ENCODE measurements around the gene MAGEB2. TPM values are rescaled to one million over a fixed set of nuclear protein-coding genes. Genes with fewer than 3 reads are reported as not detected.

MAGEB2 gene
- polyA plus RNA-seq, 1 donor from 2014 or later: not detected

DNA sequence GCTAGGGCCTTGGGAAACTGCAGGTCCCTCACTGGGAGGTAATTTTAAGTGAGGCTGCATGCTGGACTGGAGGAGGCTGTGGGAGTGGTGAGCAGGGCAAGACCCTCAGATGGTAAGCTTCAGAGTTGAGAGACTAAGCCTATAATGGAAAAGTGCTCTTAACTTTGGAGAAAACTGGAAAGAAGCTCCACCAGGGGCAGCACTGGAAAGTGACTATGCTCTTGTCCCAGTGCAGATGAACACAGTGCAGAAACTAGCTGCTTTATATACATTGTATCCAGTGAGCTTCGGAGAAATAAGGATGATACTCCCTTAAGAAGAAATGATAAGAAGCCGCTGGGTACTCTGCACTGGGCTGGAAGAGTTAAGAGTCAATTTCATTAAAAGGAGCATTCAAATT is 3.2 kb upstream of the MAGEB2 start:
- no peaks in the 10 kb centered on the region for H3K36me3 ChIP-seq (ENCODE audit: insufficient read depth, low read length)
- no peaks in the 10 kb centered on the region for H4K20me1 ChIP-seq (ENCODE audit: insufficient read depth)
- H3K27ac ChIP-seq (ENCODE audit: low read length): no peak overlapping the region
- no peaks in the 10 kb centered on the region for H3K9me2 ChIP-seq (ENCODE audit: insufficient read depth, low read length)
- H3K4me2 ChIP-seq (ENCODE audit: low read length): no peak overlapping the region
- no peak overlapping the region for H3K9ac ChIP-seq (ENCODE audit: low read length)
- H3K9me3 ChIP-seq (ENCODE audit: low read length): no peaks in the 10 kb centered on the region
- H2AFZ ChIP-seq (ENCODE audit: low read depth, low read length): no peak overlapping the region
- H3K27me3 ChIP-seq (ENCODE audit: insufficient read depth, low read depth, low read length): no peaks in the 10 kb centered on the region
- no peaks in the 10 kb centered on the region for H3K79me2 ChIP-seq (replicated peaks; ENCODE audit: insufficient read depth, low read length)
- H3K4me3 ChIP-seq (ENCODE audit: low read length): no peak overlapping the region
- H3F3A ChIP-seq (ENCODE audit: insufficient read depth, low read length, poor library complexity, severe bottlenecking): no peaks in the 10 kb centered on the region
- no peak for TF ChIP-seq SMC3 (conservative IDR thresholded peaks at IDR 0.05; ENCODE audit: poor library complexity)
- TF ChIP-seq MXI1 (conservative IDR thresholded peaks at IDR 0.05; ENCODE audit: poor library complexity, severe bottlenecking): no peak
- TF ChIP-seq REST (IDR thresholded peaks at IDR 0.05; ENCODE audit: borderline replicate concordance): no peak
- no peak for TF ChIP-seq RAD21 (conservative IDR thresholded peaks at IDR 0.05)
- TF ChIP-seq TAF1 (IDR thresholded peaks at IDR 0.05; ENCODE audit: low read depth): no peak
- no peak for TF ChIP-seq CTCF (IDR thresholded peaks at IDR 0.05; ENCODE audit: poor library complexity, severe bottlenecking)

DNA sequence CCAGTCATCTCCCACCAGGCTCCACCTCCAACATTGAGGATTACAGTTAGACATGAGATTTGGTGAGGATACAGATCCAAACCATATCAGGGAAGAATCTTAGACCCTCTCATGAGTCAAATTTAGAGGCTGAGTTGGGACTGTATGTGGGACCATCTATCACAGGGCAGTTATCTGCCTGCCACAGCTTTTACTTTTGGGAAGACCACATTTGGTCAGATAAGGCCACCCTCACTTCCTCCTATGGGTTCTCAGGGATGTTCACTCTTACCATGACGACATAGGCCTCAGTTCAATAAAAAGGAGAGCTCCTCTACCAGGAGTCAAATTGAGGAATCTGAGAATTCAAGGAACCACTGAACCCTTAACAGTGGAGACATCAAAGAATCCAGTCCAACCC is 2.1 kb downstream of the MAGEB2 start:
- H3K9me3 ChIP-seq (ENCODE audit: low read length): no peaks in the 10 kb centered on the region
- H3F3A ChIP-seq (ENCODE audit: insufficient read depth, low read length, poor library complexity, severe bottlenecking): no peaks in the 10 kb centered on the region
- no peaks in the 10 kb centered on the region for H4K20me1 ChIP-seq (ENCODE audit: insufficient read depth)
- no peak overlapping the region for H3K4me3 ChIP-seq (ENCODE audit: low read length)
- no peak overlapping the region for H2AFZ ChIP-seq (ENCODE audit: low read depth, low read length)
- no peak overlapping the region for H3K4me2 ChIP-seq (ENCODE audit: low read length)
- no peaks in the 10 kb centered on the region for H3K36me3 ChIP-seq (ENCODE audit: insufficient read depth, low read length)
- no peaks in the 10 kb centered on the region for H3K9me2 ChIP-seq (ENCODE audit: insufficient read depth, low read length)
- no peak overlapping the region for H3K27ac ChIP-seq (ENCODE audit: low read length)
- no peaks in the 10 kb centered on the region for H3K79me2 ChIP-seq (replicated peaks; ENCODE audit: insufficient read depth, low read length)
- no peak overlapping the region for H3K9ac ChIP-seq (ENCODE audit: low read length)
- H3K27me3 ChIP-seq (ENCODE audit: insufficient read depth, low read depth, low read length): no peaks in the 10 kb centered on the region
- no peak for TF ChIP-seq CTCF (IDR thresholded peaks at IDR 0.05; ENCODE audit: poor library complexity, severe bottlenecking)
- TF ChIP-seq EP300 (conservative IDR thresholded peaks at IDR 0.05; ENCODE audit: poor library complexity, severe bottlenecking): no peak
- no peak for TF ChIP-seq MXI1 (conservative IDR thresholded peaks at IDR 0.05; ENCODE audit: poor library complexity, severe bottlenecking)
- no peak for TF ChIP-seq POLR2AphosphoS5 (IDR thresholded peaks at IDR 0.05)
- TF ChIP-seq TAF1 (IDR thresholded peaks at IDR 0.05; ENCODE audit: low read depth): no peak
- no peak for TF ChIP-seq REST (IDR thresholded peaks at IDR 0.05; ENCODE audit: borderline replicate concordance)
- no peak for TF ChIP-seq SMC3 (conservative IDR thresholded peaks at IDR 0.05; ENCODE audit: poor library complexity)
- no peak for TF ChIP-seq RAD21 (conservative IDR thresholded peaks at IDR 0.05)
- no peak for TF ChIP-seq EZH2 (IDR thresholded peaks at IDR 0.05; ENCODE audit: borderline replicate concordance, insufficient read depth, low read length, poor library complexity, severe bottlenecking)
